Suprapubic skin (tissue), 4 donors: ENCODE measurements around the gene ATP11B.

Experiments
- EP300 ChIP-seq: sonication (generic); formaldehyde crosslinking; IDR thresholded peaks from one replicate; pipeline ENCODE4 v1.6.1; 2017; ENCODE audit warnings: antibody characterized with exemption
- POLR2A ChIP-seq, 2 donors: fragments of 450-650 bp; IDR thresholded peaks; one replicate each; pipeline ENCODE4 v1.6.1; 2017; ENCODE audit warnings: antibody characterized with exemption in 2 of 2, mild to moderate bottlenecking in 2 of 2, moderate library complexity in 2 of 2
- POLR2AphosphoS5 ChIP-seq, 3 donors: sonication (generic); formaldehyde crosslinking; IDR thresholded peaks; one replicate each; pipeline ENCODE4 v1.6.1; 2017; ENCODE audit warnings: antibody characterized with exemption in 3 of 3
- TF ChIP-seq, protein P1 (sequence below), 2 donors: fragments of 200-600 bp in 1 of 2; fragments of 450-650 bp in 1 of 2; sonication (generic) in 1 of 2; IDR thresholded peaks; one replicate each; pipeline ENCODE4 v1.5.1; 2016 to 2019; ENCODE audit warnings: antibody characterized with exemption in 2 of 2, mild to moderate bottlenecking in 1 of 2, moderate library complexity in 1 of 2

DNA sequence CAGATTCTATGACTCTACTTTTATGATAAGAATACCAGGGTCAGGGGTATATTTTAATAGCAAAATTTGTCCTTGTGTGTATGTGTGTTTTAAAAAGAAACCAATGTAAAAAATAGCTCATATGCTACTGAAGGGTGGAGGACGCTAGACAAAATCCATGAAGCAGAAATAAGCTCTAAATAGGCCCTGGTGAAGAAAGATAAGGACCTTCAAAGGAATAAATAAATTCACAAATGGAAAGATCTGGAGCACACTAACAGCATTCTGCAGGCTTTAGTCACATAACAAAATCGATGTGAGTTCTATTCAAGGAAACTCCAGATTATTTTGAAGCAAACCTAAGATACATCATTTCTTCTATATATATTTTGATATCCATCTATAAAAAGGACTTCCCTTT, 27.2 kb upstream of the ATP11B start:
- TF ChIP-seq POLR2AphosphoS5 (IDR thresholded peaks at IDR 0.05) (no peak), EP300 (no peak), POLR2A (IDR thresholded peaks at IDR 0.05) (no peak)
- TF ChIP-seq, protein P1, sequence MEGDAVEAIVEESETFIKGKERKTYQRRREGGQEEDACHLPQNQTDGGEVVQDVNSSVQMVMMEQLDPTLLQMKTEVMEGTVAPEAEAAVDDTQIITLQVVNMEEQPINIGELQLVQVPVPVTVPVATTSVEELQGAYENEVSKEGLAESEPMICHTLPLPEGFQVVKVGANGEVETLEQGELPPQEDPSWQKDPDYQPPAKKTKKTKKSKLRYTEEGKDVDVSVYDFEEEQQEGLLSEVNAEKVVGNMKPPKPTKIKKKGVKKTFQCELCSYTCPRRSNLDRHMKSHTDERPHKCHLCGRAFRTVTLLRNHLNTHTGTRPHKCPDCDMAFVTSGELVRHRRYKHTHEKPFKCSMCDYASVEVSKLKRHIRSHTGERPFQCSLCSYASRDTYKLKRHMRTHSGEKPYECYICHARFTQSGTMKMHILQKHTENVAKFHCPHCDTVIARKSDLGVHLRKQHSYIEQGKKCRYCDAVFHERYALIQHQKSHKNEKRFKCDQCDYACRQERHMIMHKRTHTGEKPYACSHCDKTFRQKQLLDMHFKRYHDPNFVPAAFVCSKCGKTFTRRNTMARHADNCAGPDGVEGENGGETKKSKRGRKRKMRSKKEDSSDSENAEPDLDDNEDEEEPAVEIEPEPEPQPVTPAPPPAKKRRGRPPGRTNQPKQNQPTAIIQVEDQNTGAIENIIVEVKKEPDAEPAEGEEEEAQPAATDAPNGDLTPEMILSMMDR (IDR thresholded peaks at IDR 0.05): no peak
